ENCODE measurements around the gene ZNF860.

The ZNF860 gene

DNA sequence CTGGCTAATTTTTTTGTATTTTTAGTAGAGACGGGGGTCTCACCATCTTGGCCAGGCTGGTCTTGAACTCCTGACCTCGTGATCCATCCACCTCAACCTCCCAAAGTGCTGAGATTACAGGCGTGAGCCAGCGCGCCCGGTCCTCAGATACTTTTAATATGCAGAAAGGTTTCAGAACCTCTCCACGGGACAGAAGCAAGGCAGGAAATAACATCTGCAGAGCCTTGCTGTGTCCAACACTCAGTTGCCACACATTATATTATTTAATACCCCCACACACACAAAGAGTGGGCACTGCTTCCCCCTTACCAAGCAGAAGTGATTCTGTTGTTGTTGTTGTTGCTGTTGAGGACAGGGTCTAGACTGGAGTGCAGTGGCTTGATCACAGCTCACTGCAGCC is 28.5 kb upstream of the ZNF860 start:
- Mint-ChIP-seq H3K27me3 (ENCODE audit: low read depth) (peaks cover 4% of the 10 kb centered on the region), H3K4me1 (ENCODE audit: low read depth) (peaks cover 2% of the 10 kb centered on the region), H3K27ac (no peak overlapping the region), H3K4me3 (no peak overlapping the region), H3K9me3 (peaks cover 18% of the 10 kb centered on the region), H3K36me3 (ENCODE audit: low read depth) (peaks cover 4% of the 10 kb centered on the region)
- DNase-seq (ENCODE audit: low spot score) = no peak

DNA sequence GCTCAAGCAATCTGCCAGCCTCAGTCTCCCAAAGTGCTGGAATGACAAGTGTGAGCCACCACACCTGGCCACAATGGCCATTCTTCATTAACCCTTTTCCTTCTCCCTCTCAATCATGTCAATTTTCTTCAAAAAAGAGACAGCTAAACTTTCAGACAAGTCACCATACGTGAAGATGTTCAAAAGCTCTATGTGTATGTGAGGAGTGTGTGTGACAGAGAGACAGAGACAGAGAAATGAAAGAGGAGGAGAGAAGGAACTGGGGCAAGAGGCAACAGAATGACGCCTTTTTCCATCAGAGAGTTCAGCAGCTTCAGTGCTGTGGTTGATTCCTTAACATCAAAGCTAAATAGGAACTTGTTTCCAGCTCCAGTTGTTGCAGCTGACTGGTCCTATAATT is 27.9 kb upstream of the ZNF860 start:
- DNase-seq (ENCODE audit: low spot score) = no peak
- H3K4me3 Mint-ChIP-seq = no peak overlapping the region

DNA sequence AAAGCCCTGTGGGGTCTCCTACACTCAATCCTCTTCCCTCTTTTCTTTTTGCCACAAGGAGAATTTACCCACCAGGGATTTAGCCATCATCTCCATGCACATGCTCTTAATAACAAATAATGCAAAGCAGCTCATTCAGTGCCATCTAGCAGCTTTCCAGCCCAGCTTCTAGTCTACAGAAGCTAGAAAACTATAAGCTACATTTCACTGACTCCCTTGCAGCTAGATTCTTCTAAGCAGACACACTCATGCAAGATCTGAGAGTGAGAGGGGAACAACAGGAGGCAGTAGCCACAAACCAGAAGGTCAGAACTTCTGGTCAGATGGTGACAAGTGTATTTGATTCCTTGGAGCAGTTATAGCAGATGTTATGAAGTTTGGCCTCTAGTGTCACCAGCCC is 26.0 kb upstream of the ZNF860 start:
- peaks cover 4% of the 10 kb centered on the region for H3K36me3 Mint-ChIP-seq (ENCODE audit: low read depth)
- no peak overlapping the region for H3K27ac Mint-ChIP-seq
- DNase-seq (ENCODE audit: low spot score) = no peak
- H3K27me3 Mint-ChIP-seq (ENCODE audit: low read depth) = no peaks in the 10 kb centered on the region
- no peak overlapping the region for H3K4me3 Mint-ChIP-seq
- peaks cover 18% of the 10 kb centered on the region for H3K9me3 Mint-ChIP-seq
- peaks cover 2% of the 10 kb centered on the region for H3K4me1 Mint-ChIP-seq (ENCODE audit: low read depth)

More for the DNA sequence above, 27.9 kb upstream of the ZNF860 start:
- H3K4me1 Mint-ChIP-seq (ENCODE audit: low read depth) = peaks cover 2% of the 10 kb centered on the region
- no peak overlapping the region for H3K27ac Mint-ChIP-seq
- peaks cover 18% of the 10 kb centered on the region for H3K9me3 Mint-ChIP-seq
- H3K27me3 Mint-ChIP-seq (ENCODE audit: low read depth) = peaks cover 4% of the 10 kb centered on the region
- H3K36me3 Mint-ChIP-seq (ENCODE audit: low read depth) = peaks cover 4% of the 10 kb centered on the region

DNA sequence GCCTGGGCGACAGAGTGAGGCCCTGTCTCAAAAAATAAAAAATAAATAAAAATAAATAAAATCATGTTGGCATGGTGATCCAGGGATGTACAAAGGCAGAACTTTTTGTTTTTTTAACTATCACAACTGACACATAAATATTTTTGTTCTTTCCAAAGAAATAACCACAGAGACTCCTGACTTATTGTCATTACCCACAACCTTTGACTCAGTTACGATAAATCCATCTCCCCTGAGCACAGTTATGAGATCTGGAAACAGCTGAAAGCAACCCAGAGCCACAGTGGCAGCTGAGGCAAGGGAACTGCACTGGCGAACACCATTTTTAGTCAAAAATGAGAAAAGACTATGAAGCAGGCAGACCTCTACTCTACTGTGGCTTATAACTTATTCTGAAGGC is 24.4 kb upstream of the ZNF860 start:
- Mint-ChIP-seq H3K9me3 (peaks cover 18% of the 10 kb centered on the region), H3K27me3 (ENCODE audit: low read depth) (no peaks in the 10 kb centered on the region), H3K36me3 (ENCODE audit: low read depth) (peaks cover 4% of the 10 kb centered on the region), H3K27ac (no peak overlapping the region), H3K4me1 (ENCODE audit: low read depth) (peaks cover 2% of the 10 kb centered on the region), H3K4me3 (no peak overlapping the region)
- no peak for DNase-seq (ENCODE audit: low spot score)

DNA sequence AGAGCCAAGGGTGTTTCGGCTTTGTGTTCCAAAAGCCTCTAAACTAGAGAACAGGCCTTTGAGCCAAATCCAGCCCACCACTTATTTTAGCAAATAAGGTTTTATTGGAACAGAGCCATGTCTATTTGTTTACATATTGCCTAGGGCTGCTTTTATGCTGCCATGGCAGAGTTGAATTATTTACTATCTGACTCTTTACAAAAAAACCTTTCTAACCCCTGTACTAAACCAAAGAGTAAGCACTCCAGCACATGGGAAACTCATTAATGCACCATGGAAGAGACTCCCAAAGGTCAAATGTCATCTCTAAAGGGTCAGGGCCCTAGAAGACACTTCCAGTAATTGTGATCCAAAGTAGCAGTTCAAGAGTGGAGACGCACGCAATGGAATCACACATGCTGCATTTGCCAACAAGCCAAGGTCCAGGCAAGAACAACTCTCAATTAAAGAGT is 22.8 kb upstream of the ZNF860 start:
- peaks cover 5% of the 10 kb centered on the region for H3K4me1 Mint-ChIP-seq (ENCODE audit: low read depth)
- no peak overlapping the region for H3K27ac Mint-ChIP-seq
- no peaks in the 10 kb centered on the region for H3K27me3 Mint-ChIP-seq (ENCODE audit: low read depth)
- H3K36me3 Mint-ChIP-seq (ENCODE audit: low read depth) = peaks cover 4% of the 10 kb centered on the region
- H3K4me3 Mint-ChIP-seq = no peak overlapping the region
- DNase-seq (ENCODE audit: low spot score) = no peak
- peaks cover 18% of the 10 kb centered on the region for H3K9me3 Mint-ChIP-seq

DNA sequence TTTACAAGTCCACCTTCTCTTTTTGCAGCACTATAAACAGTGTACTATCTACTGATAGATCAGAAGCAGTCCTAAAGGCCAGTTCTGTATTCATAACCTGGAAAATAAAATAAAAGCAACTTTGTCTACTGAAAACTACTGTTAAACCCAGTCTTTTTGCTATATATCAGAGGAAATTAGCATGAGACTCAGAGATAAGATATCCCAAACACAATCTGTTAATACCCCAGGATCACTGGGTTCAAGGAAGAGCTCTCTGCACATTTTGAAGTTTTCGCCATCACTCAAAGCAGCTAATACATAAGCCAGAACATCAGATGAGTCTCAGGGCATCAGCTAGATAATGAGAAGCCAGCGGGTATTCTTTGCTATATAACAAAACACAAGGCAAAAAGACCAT is 22.3 kb upstream of the ZNF860 start:
- Mint-ChIP-seq H3K27me3 (ENCODE audit: low read depth) (no peaks in the 10 kb centered on the region), H3K4me1 (ENCODE audit: low read depth) (peaks cover 5% of the 10 kb centered on the region), H3K27ac (no peak overlapping the region), H3K4me3 (no peak overlapping the region), H3K36me3 (ENCODE audit: low read depth) (peaks cover 4% of the 10 kb centered on the region), H3K9me3 (peaks cover 17% of the 10 kb centered on the region)
- DNase-seq (ENCODE audit: low spot score) = no peak

DNA sequence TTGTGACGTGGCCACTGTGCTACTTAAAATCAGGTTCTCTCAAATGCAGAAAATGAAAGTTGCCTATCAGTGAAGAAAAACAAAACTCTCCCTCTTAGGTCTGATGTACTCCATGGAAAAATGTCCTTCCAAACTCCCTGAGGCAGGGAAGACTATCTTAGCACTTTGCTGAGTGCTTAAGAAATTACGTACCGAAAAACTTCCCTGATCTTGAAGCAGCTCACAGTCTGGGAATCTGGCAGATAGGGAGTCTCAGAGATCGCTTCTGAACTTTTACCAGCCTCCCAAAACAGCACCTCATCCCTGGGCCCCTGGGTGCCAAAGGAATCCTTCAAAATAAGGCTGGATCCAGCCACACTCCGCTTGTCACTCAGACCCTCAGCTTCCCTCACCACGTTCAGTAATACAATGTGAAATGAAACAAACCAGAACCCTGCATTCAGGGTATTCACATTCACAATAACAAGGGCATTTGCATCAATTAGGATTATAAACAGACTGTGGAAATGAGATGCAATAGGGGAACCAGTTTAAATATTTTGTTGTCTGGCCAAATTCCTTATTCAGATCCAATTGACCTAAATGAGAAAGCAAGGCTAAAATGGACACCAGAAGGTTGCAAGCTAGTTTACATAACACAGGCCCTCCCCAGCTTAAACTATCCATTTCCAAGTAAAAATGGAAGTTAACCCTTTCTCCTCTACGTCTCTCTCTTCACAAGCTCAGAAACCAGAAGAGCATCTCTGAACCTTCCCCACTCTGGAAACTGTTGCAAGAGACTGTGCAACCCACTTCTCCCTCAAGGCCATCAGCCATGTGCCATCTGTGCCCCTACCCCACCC is 21.4 kb upstream of the ZNF860 start:
- Mint-ChIP-seq H3K4me1 (ENCODE audit: low read depth) (peaks cover 5% of the 10 kb centered on the region), H3K36me3 (ENCODE audit: low read depth) (peaks cover 2% of the 10 kb centered on the region), H3K27ac (no peak overlapping the region), H3K9me3 (peaks cover 8% of the 10 kb centered on the region), H3K27me3 (ENCODE audit: low read depth) (no peaks in the 10 kb centered on the region), H3K4me3 (no peak overlapping the region)
- DNase-seq (ENCODE audit: low spot score) = no peak

DNA sequence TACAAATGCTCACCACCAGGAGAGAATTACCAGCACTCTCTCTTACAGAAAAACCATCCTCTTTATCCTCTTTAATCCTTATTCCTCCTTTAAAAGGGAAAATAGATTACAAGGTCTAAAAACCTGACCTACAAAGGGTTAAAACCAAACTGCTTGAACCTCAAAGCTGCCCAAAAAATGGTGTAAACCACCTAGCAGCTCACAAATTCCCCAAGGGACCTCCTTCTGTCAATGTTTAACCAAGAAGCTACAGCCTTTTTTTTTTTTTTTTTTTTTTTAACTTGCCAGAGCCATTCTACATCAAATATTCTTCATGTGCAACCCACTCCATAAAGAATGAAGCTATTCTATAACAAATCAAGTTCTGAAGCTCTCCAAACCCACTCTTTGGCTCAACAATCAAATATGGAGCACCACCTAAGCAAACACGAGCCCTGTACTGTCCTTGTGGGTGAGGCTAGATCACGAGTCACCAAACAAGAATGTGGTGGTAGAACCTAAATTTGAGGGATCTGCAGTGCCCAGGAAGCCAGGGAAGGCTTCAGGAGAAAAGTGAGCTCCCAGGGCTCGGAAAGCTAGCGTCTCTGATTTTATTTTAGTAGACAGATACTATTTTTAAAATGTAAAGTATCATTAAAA is 20.6 kb upstream of the ZNF860 start:
- no peak overlapping the region for H3K4me3 Mint-ChIP-seq
- H3K27me3 Mint-ChIP-seq (ENCODE audit: low read depth) = no peaks in the 10 kb centered on the region
- no peak overlapping the region for H3K27ac Mint-ChIP-seq
- peaks cover under 1% of the 10 kb centered on the region for H3K9me3 Mint-ChIP-seq
- DNase-seq (ENCODE audit: low spot score) = no peak
- peaks cover 5% of the 10 kb centered on the region for H3K4me1 Mint-ChIP-seq (ENCODE audit: low read depth)
- H3K36me3 Mint-ChIP-seq (ENCODE audit: low read depth) = no peaks in the 10 kb centered on the region

DNA sequence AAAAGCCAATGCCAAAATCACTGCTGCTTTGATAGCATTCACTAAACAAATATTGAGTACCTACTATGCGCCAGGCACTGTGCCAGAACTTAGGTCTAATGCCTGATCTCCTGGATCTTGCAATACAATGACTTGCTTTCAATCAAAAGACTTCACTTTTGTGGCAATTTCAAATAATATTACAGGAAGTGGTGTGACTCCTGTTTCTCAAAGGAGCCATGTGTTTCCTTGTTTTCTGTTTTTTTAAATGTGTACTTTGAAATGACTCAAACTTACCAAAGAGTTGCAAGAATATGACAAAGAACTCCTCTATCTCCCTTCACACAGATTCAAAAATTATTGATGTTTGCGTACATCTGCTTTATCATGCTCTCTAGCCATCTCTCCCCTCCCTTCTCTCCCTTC is 18.7 kb upstream of the ZNF860 start:
- DNase-seq (ENCODE audit: low spot score) = no peak
- Mint-ChIP-seq H3K9me3 (no peaks in the 10 kb centered on the region), H3K27me3 (ENCODE audit: low read depth) (peaks cover 2% of the 10 kb centered on the region), H3K27ac (no peak overlapping the region), H3K36me3 (ENCODE audit: low read depth) (no peaks in the 10 kb centered on the region), H3K4me1 (ENCODE audit: low read depth) (peaks cover 5% of the 10 kb centered on the region), H3K4me3 (no peak overlapping the region)

DNA sequence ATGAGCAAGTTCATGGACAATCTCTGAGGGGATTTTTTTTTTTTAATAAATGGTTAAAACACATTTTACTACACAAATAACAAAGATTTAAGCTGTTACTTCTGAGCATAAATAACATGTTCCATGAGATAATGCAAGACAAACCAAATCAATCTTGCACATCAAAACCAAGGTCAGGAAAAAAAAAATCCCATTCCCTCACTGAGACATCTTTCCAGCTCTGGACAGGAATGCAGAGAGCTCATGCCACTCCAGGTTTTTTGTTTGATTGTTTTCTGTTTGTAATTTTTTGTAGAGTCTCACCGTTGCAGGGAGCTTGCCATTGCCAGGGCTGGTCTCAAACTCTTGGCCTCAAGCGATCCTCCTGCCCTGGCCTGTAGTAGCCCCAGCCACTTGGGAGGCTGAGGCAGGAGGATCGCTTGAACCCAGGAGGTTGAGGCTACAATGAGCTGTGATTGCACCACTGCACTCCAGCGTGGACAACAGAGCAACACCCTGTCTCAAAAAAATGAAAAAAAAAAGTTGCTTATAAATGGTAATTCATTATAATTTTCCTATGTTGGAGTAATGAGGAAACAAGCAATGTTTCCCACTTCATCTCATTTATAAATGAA is 14.5 kb upstream of the ZNF860 start:
- no peaks in the 10 kb centered on the region for H3K9me3 Mint-ChIP-seq
- H3K27ac Mint-ChIP-seq = no peak overlapping the region
- peaks cover 5% of the 10 kb centered on the region for H3K4me1 Mint-ChIP-seq (ENCODE audit: low read depth)
- no peak for DNase-seq (ENCODE audit: low spot score)
- peaks cover 2% of the 10 kb centered on the region for H3K27me3 Mint-ChIP-seq (ENCODE audit: low read depth)
- H3K4me3 Mint-ChIP-seq = no peak overlapping the region
- no peaks in the 10 kb centered on the region for H3K36me3 Mint-ChIP-seq (ENCODE audit: low read depth)

DNA sequence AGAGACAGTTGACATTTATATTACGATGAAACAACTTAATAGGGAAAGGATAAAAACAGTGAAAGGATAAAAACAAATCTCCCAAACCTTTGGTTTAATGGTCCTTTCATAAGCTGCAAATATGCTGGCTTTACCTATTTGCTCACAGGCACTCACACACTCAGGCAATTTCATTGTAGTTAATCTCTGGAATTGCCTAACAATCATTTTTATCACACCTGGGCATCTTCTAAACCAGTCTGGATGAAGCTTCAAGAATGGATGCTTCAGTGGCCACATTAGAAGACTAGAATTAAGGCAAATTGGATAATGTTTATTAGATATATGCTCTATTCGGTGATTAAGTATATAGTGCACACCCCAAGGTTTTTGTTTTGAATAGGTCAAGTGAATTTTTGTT is 14.0 kb upstream of the ZNF860 start:
- Mint-ChIP-seq H3K9me3 (no peaks in the 10 kb centered on the region), H3K4me3 (no peak overlapping the region), H3K36me3 (ENCODE audit: low read depth) (no peaks in the 10 kb centered on the region), H3K27ac (no peak overlapping the region), H3K4me1 (ENCODE audit: low read depth) (peaks cover 6% of the 10 kb centered on the region), H3K27me3 (ENCODE audit: low read depth) (peaks cover 2% of the 10 kb centered on the region)
- no peak for DNase-seq (ENCODE audit: low spot score)

DNA sequence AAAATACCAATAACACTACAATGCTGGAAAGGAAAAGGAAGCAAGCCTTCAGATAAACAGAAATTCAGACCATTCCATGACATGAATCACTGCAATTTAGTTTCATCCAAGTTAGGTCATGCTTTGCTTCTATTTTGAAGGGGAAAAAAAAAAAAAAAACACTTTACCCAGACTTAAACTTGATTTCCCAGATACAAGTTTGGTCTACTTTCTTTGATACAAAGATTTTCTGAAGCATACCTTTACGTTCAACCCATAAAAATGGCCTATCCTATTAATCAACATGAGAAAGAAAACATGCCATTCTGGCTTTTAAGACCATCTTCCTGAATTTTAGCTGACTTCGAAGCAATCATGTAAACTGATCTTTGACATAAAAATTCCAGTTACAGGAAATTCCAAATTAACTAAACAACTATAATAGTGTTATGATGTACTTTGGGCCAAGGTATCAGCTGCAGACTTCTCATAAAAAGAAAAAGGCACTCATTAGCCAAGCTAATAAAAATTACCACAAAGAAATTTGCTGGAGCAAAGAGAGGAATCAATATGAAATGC is 13.1 kb upstream of the ZNF860 start:
- Mint-ChIP-seq H3K4me1 (ENCODE audit: low read depth) (peaks cover 1% of the 10 kb centered on the region), H3K9me3 (no peaks in the 10 kb centered on the region), H3K27ac (no peak overlapping the region), H3K4me3 (no peak overlapping the region), H3K27me3 (ENCODE audit: low read depth) (peaks cover 2% of the 10 kb centered on the region), H3K36me3 (ENCODE audit: low read depth) (no peaks in the 10 kb centered on the region)
- DNase-seq (ENCODE audit: low spot score) = no peak

DNA sequence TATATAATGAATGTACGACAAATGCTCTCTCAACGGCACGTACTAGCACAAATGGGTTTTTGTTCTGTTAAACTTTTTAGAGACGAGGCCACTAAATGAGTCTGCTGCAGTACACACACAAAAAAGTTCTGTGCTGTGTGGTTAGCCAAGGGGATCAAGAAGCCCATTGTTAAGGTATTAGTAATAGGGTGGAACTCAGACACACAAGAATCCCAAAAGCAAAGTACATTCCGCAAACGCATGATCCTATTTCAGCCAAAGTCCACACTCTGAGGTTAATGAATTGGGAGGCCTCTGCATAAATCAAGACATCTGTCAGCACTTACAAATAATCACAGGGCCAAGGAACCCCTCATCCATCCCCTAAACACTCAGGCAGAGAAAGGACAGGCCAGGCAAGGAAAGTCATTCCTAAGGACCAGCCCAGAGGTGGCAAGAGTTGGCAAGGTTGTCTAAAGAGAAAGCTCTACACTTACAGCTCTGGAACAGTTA is 12.6 kb upstream of the ZNF860 start:
- H3K9me3 Mint-ChIP-seq = no peaks in the 10 kb centered on the region
- peaks cover 2% of the 10 kb centered on the region for H3K27me3 Mint-ChIP-seq (ENCODE audit: low read depth)
- no peaks in the 10 kb centered on the region for H3K36me3 Mint-ChIP-seq (ENCODE audit: low read depth)
- no peak overlapping the region for H3K4me3 Mint-ChIP-seq
- no peak for DNase-seq (ENCODE audit: low spot score)
- no peak overlapping the region for H3K27ac Mint-ChIP-seq
- H3K4me1 Mint-ChIP-seq (ENCODE audit: low read depth) = peaks cover 1% of the 10 kb centered on the region

DNA sequence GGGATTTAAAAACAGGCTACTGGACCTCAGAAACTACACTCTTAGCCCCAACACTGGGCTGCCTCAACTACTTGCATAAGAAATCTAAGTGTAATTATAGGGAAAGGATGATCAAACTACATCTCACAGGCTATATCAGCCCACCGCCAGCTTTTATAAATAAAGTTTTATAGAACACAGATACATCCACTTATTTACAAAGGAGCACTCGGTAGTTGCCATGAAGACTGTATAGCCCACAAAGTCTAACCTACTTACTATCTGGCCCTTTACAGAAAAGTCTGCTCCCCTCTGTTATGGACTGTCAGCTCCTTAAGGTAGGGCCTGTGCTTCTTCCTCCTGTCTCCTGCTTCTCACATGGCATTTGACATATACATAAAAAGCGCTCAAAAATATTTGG is 9.9 kb upstream of the ZNF860 start:
- peaks cover 2% of the 10 kb centered on the region for H3K36me3 Mint-ChIP-seq (ENCODE audit: low read depth)
- H3K4me1 Mint-ChIP-seq (ENCODE audit: low read depth) = peaks cover 1% of the 10 kb centered on the region
- no peaks in the 10 kb centered on the region for H3K9me3 Mint-ChIP-seq
- no peak for DNase-seq (ENCODE audit: low spot score)
- H3K4me3 Mint-ChIP-seq = no peak overlapping the region
- no peak overlapping the region for H3K27ac Mint-ChIP-seq
- no peaks in the 10 kb centered on the region for H3K27me3 Mint-ChIP-seq (ENCODE audit: low read depth)

Measured in T-helper 2 cell treated with Interferon-gamma antibody and Interleukin-4, amounts not matched to agents 5 μg/mL and 100 μg/mL, for 36 hours (primary cell).